ENCODE measurements around the gene SEMA4B. TPM values are rescaled to one million over a fixed set of nuclear protein-coding genes. Genes with fewer than 3 reads are reported as not detected.

The SEMA4B gene
- total and polyA plus RNA-seq, 2 experiments from 2014 or later = 16.7 to 48.2 TPM

DNA sequence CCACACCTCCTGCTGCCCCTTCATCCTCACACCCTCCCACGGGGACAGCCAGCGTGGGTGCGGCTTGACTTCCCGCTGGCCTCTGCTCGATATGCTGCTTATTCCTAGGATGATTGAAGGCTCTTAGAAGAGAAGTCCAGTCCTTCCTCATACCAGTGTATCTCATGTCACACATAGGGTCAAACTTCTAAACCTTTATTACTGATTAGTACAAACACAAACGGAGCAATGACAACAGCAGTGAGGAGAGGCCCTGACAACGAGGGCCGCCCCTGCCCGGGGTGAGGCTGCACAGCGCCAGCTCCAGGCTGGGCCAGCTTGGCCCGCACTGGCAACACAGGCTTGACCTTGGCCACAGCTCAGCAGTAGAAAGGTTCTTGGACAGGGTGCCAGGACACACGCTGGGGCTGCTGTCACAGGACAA is 29.0 kb downstream of the SEMA4B start:
- TF ChIP-seq, protein P1, sequence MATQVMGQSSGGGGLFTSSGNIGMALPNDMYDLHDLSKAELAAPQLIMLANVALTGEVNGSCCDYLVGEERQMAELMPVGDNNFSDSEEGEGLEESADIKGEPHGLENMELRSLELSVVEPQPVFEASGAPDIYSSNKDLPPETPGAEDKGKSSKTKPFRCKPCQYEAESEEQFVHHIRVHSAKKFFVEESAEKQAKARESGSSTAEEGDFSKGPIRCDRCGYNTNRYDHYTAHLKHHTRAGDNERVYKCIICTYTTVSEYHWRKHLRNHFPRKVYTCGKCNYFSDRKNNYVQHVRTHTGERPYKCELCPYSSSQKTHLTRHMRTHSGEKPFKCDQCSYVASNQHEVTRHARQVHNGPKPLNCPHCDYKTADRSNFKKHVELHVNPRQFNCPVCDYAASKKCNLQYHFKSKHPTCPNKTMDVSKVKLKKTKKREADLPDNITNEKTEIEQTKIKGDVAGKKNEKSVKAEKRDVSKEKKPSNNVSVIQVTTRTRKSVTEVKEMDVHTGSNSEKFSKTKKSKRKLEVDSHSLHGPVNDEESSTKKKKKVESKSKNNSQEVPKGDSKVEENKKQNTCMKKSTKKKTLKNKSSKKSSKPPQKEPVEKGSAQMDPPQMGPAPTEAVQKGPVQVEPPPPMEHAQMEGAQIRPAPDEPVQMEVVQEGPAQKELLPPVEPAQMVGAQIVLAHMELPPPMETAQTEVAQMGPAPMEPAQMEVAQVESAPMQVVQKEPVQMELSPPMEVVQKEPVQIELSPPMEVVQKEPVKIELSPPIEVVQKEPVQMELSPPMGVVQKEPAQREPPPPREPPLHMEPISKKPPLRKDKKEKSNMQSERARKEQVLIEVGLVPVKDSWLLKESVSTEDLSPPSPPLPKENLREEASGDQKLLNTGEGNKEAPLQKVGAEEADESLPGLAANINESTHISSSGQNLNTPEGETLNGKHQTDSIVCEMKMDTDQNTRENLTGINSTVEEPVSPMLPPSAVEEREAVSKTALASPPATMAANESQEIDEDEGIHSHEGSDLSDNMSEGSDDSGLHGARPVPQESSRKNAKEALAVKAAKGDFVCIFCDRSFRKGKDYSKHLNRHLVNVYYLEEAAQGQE (IDR thresholded peaks at IDR 0.05; ENCODE audit: unreplicated experiment) = no peak
- TF ChIP-seq EZH2phosphoT487 (IDR thresholded peaks at IDR 0.05; ENCODE audit: unreplicated experiment) (no peak), NANOG (IDR thresholded peaks at IDR 0.05; ENCODE audit: borderline replicate concordance) (no peak)
- TF ChIP-seq, protein P2, sequence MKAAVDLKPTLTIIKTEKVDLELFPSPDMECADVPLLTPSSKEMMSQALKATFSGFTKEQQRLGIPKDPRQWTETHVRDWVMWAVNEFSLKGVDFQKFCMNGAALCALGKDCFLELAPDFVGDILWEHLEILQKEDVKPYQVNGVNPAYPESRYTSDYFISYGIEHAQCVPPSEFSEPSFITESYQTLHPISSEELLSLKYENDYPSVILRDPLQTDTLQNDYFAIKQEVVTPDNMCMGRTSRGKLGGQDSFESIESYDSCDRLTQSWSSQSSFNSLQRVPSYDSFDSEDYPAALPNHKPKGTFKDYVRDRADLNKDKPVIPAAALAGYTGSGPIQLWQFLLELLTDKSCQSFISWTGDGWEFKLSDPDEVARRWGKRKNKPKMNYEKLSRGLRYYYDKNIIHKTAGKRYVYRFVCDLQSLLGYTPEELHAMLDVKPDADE (IDR thresholded peaks at IDR 0.05) = no peak
- Histone ChIP-seq H3K4me1 (ENCODE audit: insufficient read depth) (peaks cover 14% of the 10 kb centered on the region; the same call in 1 of the 2 replicates), H3K79me2 (replicated peaks; ENCODE audit: insufficient read depth) (no peaks in the 10 kb centered on the region), H3K9me2 (ENCODE audit: insufficient read depth) (no peaks in the 10 kb centered on the region), H3K27me3 (ENCODE audit: insufficient read depth) (no peaks in the 10 kb centered on the region), H3K4me3 (no peak overlapping the region), H3F3A (replicated peaks; ENCODE audit: low read depth) (peaks cover 11% of the 10 kb centered on the region; the same call in 1 of the 2 replicates), H3K27ac (ENCODE audit: low read depth) (no peak overlapping the region), H2AFZ (no peak overlapping the region), H3K4me2 (no peak overlapping the region), H3K36me3 (ENCODE audit: insufficient read depth) (peaks cover 11% of the 10 kb centered on the region), H4K20me1 (replicated peaks; ENCODE audit: insufficient read depth) (no peaks in the 10 kb centered on the region; the same call in 1 of the 2 replicates)
- peaks cover 22% of the 10 kb centered on the region for H3K36me3 Mint-ChIP-seq (ENCODE audit: low read depth)
- H3K27me3 Mint-ChIP-seq (ENCODE audit: insufficient read depth, low read depth, poor library complexity) = peaks cover 15% of the 10 kb centered on the region
- no peaks in the 10 kb centered on the region for H3K9me3 Mint-ChIP-seq
- no peak overlapping the region for H3K4me3 Mint-ChIP-seq
- DNase-seq (ENCODE audit: low spot score) (no peak), ATAC-seq (no peak)
- H3K4me1 Mint-ChIP-seq = peaks cover 7% of the 10 kb centered on the region
- no peak overlapping the region for H3K27ac Mint-ChIP-seq

DNA sequence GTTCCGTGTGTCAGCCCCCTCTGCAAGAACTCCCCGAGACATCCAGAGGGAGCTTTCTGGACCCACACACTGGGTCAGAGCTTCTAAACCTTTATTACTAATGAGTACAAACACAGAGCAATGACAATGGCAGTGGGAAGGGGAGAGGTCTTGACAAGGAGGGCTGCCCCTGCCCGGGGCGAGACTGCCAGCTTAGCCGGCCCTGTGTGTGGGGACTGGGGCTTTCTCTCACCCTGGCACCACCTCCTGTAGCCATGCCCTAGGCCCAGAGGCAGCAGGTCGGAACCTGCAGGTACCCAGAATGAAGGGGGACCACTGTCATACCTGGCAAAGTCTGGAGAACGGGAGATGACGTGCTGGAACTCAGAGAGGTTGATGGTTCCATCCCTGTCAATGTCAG is 29.5 kb downstream of the SEMA4B start:
- Histone ChIP-seq H3K27me3 (ENCODE audit: insufficient read depth) (no peaks in the 10 kb centered on the region), H4K20me1 (replicated peaks; ENCODE audit: insufficient read depth) (no peaks in the 10 kb centered on the region; the same call in 1 of the 2 replicates), H3K4me1 (ENCODE audit: insufficient read depth) (peaks cover 14% of the 10 kb centered on the region; the same call in 1 of the 2 replicates), H3K4me3 (no peak overlapping the region), H3K36me3 (ENCODE audit: insufficient read depth) (peaks cover 7% of the 10 kb centered on the region), H3F3A (replicated peaks; ENCODE audit: low read depth) (peaks cover 11% of the 10 kb centered on the region; the same call in 1 of the 2 replicates), H3K4me2 (no peak overlapping the region), H3K79me2 (replicated peaks; ENCODE audit: insufficient read depth) (no peaks in the 10 kb centered on the region), H3K9me2 (ENCODE audit: insufficient read depth) (no peaks in the 10 kb centered on the region), H2AFZ (no peak overlapping the region), H3K27ac (ENCODE audit: low read depth) (no peak overlapping the region)
- peaks cover 14% of the 10 kb centered on the region for H3K27me3 Mint-ChIP-seq (ENCODE audit: insufficient read depth, low read depth, poor library complexity)
- H3K27ac Mint-ChIP-seq = no peak overlapping the region
- ATAC-seq = no peak
- peaks cover 19% of the 10 kb centered on the region for H3K36me3 Mint-ChIP-seq (ENCODE audit: low read depth)
- no peak overlapping the region for H3K4me3 Mint-ChIP-seq
- H3K9me3 Mint-ChIP-seq = no peaks in the 10 kb centered on the region
- peaks cover 7% of the 10 kb centered on the region for H3K4me1 Mint-ChIP-seq
- DNase-seq (ENCODE audit: low spot score) = no peak
- TF ChIP-seq EZH2phosphoT487 (IDR thresholded peaks at IDR 0.05; ENCODE audit: unreplicated experiment) (no peak), EZH2 (IDR thresholded peaks at IDR 0.05; ENCODE audit: low read depth, unreplicated experiment) (no peak), ZNF331 (CRISPR knock-in tag; IDR thresholded peaks at IDR 0.05; ENCODE audit: low read depth) (no peak)
- TF ChIP-seq, protein P3, sequence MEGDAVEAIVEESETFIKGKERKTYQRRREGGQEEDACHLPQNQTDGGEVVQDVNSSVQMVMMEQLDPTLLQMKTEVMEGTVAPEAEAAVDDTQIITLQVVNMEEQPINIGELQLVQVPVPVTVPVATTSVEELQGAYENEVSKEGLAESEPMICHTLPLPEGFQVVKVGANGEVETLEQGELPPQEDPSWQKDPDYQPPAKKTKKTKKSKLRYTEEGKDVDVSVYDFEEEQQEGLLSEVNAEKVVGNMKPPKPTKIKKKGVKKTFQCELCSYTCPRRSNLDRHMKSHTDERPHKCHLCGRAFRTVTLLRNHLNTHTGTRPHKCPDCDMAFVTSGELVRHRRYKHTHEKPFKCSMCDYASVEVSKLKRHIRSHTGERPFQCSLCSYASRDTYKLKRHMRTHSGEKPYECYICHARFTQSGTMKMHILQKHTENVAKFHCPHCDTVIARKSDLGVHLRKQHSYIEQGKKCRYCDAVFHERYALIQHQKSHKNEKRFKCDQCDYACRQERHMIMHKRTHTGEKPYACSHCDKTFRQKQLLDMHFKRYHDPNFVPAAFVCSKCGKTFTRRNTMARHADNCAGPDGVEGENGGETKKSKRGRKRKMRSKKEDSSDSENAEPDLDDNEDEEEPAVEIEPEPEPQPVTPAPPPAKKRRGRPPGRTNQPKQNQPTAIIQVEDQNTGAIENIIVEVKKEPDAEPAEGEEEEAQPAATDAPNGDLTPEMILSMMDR (conservative IDR thresholded peaks at IDR 0.05; ENCODE audit: low read depth in 2 of 2) = no peak
- TF ChIP-seq, protein P1 (IDR thresholded peaks at IDR 0.05; ENCODE audit: unreplicated experiment) = no peak

Measured in GM23338 (cell line).